CD4-positive, alpha-beta T cell (primary cell): Measurements from ENCODE around the gene CTIF. TPM values are rescaled to one million over a fixed set of nuclear protein-coding genes. Genes with fewer than 3 reads are reported as not detected.

Experiments
- ATAC-seq: fragments of 200-7000 bp; cut with Tn5 transposase; one replicate; pipeline ENCODE4 v1.10.0; 2022; ENCODE audit warnings: mild to moderate bottlenecking; ENCODE audit not compliant: poor library complexity
- CTCF ChIA-PET: fragments of 350-600 bp; sonication (Branson Sonifier 250); formaldehyde crosslinking; loops from one replicate; lab custom pipeline; 2021; ENCODE audit warnings: antibody characterized with exemption, inconsistent platforms; lab: Charles Lee
- POLR2A ChIA-PET: fragments of 350-600 bp; sonication (Branson Sonifier 250); formaldehyde crosslinking; loops from one replicate; lab custom pipeline; 2021; ENCODE audit warnings: antibody characterized with exemption, inconsistent platforms; lab: Charles Lee
- DNase-seq, 14 experiments: peaks; one replicate each; pipeline ENCODE4 v3.0.0-alpha.2; 2013 to 2020; ENCODE audit warnings: mixed read lengths in 2 of 14
- H3K27ac ChIP-seq, 2 donors: one replicate each; pipeline versions ENCODE4 v1.5.1 to v1.7.0; 2013; ENCODE audit warnings: low read length in 2 of 2, low read depth in 1 of 2, mild to moderate bottlenecking in 1 of 2
- H3K27me3 ChIP-seq, 2 experiments: 1 replicate in 1 of 2; 2 replicates in 1 of 2; pipeline versions ENCODE4 v1.6.1 to v1.7.0; 2013; ENCODE audit warnings: low read length in 2 of 2, control low read depth in 1 of 2, mild to moderate bottlenecking in 1 of 2, moderate library complexity in 1 of 2; ENCODE audit not compliant: insufficient read depth in 2 of 2, control insufficient read depth in 1 of 2
- H3K36me3 ChIP-seq: one replicate; pipeline ENCODE4 v1.6.1; 2013; ENCODE audit warnings: low read length, control low read depth; ENCODE audit not compliant: insufficient read depth
- H3K4me1 ChIP-seq: one replicate; pipeline ENCODE4 v1.6.1; 2013; ENCODE audit warnings: low read length, control low read depth; ENCODE audit not compliant: insufficient read depth
- H3K4me3 ChIP-seq: one replicate; pipeline ENCODE4 v1.5.1; 2013; ENCODE audit warnings: mild to moderate bottlenecking, low read length, moderate library complexity
- H3K9me3 ChIP-seq, 2 experiments: 1 replicate in 1 of 2; 2 replicates in 1 of 2; pipeline versions ENCODE4 v1.6.1 to v1.7.0; 2013; ENCODE audit warnings: low read length in 2 of 2, mild to moderate bottlenecking in 2 of 2, control low read depth in 1 of 2, moderate library complexity in 1 of 2; ENCODE audit not compliant: control insufficient read depth in 1 of 2, insufficient read depth in 1 of 2
- H3K27ac Mint-ChIP-seq: one replicate; pipeline ENCODE4 v1.8.0; 2020; ENCODE audit warnings: mixed read lengths
- H3K27me3 Mint-ChIP-seq: one replicate; pipeline ENCODE4 v1.8.0; 2021; ENCODE audit warnings: mixed read lengths
- H3K36me3 Mint-ChIP-seq: one replicate; pipeline ENCODE4 v1.8.0; 2021; ENCODE audit warnings: low read depth, mixed read lengths
- H3K4me1 Mint-ChIP-seq: one replicate; pipeline ENCODE4 v1.8.0; 2021; ENCODE audit warnings: low read depth, mixed read lengths
- H3K4me3 Mint-ChIP-seq: one replicate; pipeline ENCODE4 v1.8.0; 2020; ENCODE audit warnings: mild to moderate bottlenecking, mixed read lengths
- H3K9me3 Mint-ChIP-seq: one replicate; pipeline ENCODE4 v1.8.0; 2020; ENCODE audit warnings: mixed read lengths
- CTCF ChIP-seq: fragments of 200-600 bp; IDR thresholded peaks from one replicate; pipeline ENCODE4 v1.8.0; 2022; ENCODE audit warnings: antibody characterized with exemption, mild to moderate bottlenecking
- intact Hi-C, 2 experiments: fragments of 100-400 bp; cut with DNase I in 1 of 2; cut with micrococcal nuclease in 1 of 2; formaldehyde crosslinking; loops; one replicate each; pipeline versions ENCODE4 v1.15.1 to v1.9.0; 2023 to 2025; cut with DNase I, micrococcal nuclease
- total RNA-seq, 174 experiments: library from RNA in 2 of 174; stranded (reverse) in 2 of 174; gene quantifications; one replicate each; pipeline ENCODE4 v1.2.3 and lab custom pipeline; 2021 to 2026

Gene CTIF
- total RNA-seq, 2 experiments from 2014 or later: 1.1 to 2.9 TPM

GRCh38 chr18:48619501-48619900, 80.7 kb downstream of the CTIF start:
- POLR2A ChIA-PET: no interaction called here
- ATAC-seq: no peak
- Mint-ChIP-seq H3K4me3 (no peak overlapping the region), H3K27ac (no peak overlapping the region), H3K9me3 (no peaks in the 10 kb centered on the region), H3K27me3 (no peaks in the 10 kb centered on the region), H3K36me3 (no peaks in the 10 kb centered on the region), H3K4me1 (no peaks in the 10 kb centered on the region)
- intact Hi-C loops: no loop called here
- Histone ChIP-seq H3K9me3 (no peaks in the 10 kb centered on the region), H3K4me1 (no peaks in the 10 kb centered on the region), H3K27me3 (no peaks in the 10 kb centered on the region), H3K27ac (no peak overlapping the region), H3K4me3 (no peak overlapping the region), H3K36me3 (no peaks in the 10 kb centered on the region)
- DNase-seq: no peak
- CTCF ChIA-PET: no interaction called here
- TF ChIP-seq CTCF: no peak

GRCh38 chr18:48620071-48620470, 81.2 kb downstream of the CTIF start:
- Mint-ChIP-seq H3K9me3 (no peaks in the 10 kb centered on the region), H3K4me3 (no peak overlapping the region), H3K27me3 (no peaks in the 10 kb centered on the region), H3K4me1 (no peaks in the 10 kb centered on the region), H3K27ac (no peak overlapping the region), H3K36me3 (no peaks in the 10 kb centered on the region)
- no peaks in the 10 kb centered on the region for H3K36me3 ChIP-seq
- POLR2A ChIA-PET: no interaction called here
- DNase-seq (no peak), ATAC-seq (no peak)
- no peak overlapping the region for H3K4me3 ChIP-seq
- H3K27ac ChIP-seq: no peak overlapping the region
- H3K27me3 ChIP-seq: no peaks in the 10 kb centered on the region
- no peak for TF ChIP-seq CTCF
- no peaks in the 10 kb centered on the region for H3K4me1 ChIP-seq
- intact Hi-C loops: no loop called here
- no peaks in the 10 kb centered on the region for H3K9me3 ChIP-seq
- CTCF ChIA-PET: no interaction called here

- H3K27me3 Mint-ChIP-seq: no peaks in the 10 kb centered on the region
These were observed 82.4 kb downstream of the CTIF start for GRCh38 chr18:48621240-48621639.

More at GRCh38 chr18:48621240-48621639, 82.4 kb downstream of the CTIF start:
- CTCF ChIA-PET: no interaction called here
- Histone ChIP-seq H3K4me1 (no peaks in the 10 kb centered on the region), H3K36me3 (no peaks in the 10 kb centered on the region), H3K27ac (no peak overlapping the region), H3K9me3 (no peaks in the 10 kb centered on the region), H3K4me3 (no peak overlapping the region), H3K27me3 (no peaks in the 10 kb centered on the region)
- no peak for TF ChIP-seq CTCF
- intact Hi-C loops: no loop called here
- Mint-ChIP-seq H3K4me1 (no peaks in the 10 kb centered on the region), H3K36me3 (no peaks in the 10 kb centered on the region), H3K9me3 (no peaks in the 10 kb centered on the region), H3K4me3 (no peak overlapping the region), H3K27ac (no peak overlapping the region)
- ATAC-seq: no peak
- POLR2A ChIA-PET: no interaction called here
- no peak for DNase-seq
